OCI-LY7 (cell line): ENCODE data around the gene LRRC4B.

ENCODE experiments used
- EZH2phosphoT487 ChIP-seq: fragments of 200-600 bp; sonication (generic); IDR thresholded peaks from 2 replicates; pipeline ENCODE4 v1.6.1; 2018; ENCODE audit warnings: low read depth, borderline replicate concordance, mild to moderate bottlenecking, mixed run types, antibody characterized with exemption, low read length, moderate library complexity, mixed read lengths
- TF ChIP-seq, protein P1 (sequence below): fragments of 200-600 bp; sonication (generic); conservative IDR thresholded peaks from 2 replicates; pipeline ENCODE4 v1.5.1; 2014; ENCODE audit warnings: mild to moderate bottlenecking, antibody characterized with exemption, low read length, moderate library complexity, mixed read lengths

GRCh38 chr19:50481351-50482149 is 86.7 kb downstream of the LRRC4B start:
- TF ChIP-seq, protein P1, sequence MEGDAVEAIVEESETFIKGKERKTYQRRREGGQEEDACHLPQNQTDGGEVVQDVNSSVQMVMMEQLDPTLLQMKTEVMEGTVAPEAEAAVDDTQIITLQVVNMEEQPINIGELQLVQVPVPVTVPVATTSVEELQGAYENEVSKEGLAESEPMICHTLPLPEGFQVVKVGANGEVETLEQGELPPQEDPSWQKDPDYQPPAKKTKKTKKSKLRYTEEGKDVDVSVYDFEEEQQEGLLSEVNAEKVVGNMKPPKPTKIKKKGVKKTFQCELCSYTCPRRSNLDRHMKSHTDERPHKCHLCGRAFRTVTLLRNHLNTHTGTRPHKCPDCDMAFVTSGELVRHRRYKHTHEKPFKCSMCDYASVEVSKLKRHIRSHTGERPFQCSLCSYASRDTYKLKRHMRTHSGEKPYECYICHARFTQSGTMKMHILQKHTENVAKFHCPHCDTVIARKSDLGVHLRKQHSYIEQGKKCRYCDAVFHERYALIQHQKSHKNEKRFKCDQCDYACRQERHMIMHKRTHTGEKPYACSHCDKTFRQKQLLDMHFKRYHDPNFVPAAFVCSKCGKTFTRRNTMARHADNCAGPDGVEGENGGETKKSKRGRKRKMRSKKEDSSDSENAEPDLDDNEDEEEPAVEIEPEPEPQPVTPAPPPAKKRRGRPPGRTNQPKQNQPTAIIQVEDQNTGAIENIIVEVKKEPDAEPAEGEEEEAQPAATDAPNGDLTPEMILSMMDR: no peak
- TF ChIP-seq EZH2phosphoT487: no peak
